HepG2 (cell line): Measurements from ENCODE around the gene ZFAND3. TPM values are rescaled to one million over a fixed set of nuclear protein-coding genes. Genes with fewer than 3 reads are reported as not detected.

Experiments used
- ATAC-seq: fragments of 200-7000 bp; cut with Tn5 transposase; 3 replicates; pipeline ENCODE4 v1.9.1; 2020; ENCODE audit warnings: mild to moderate bottlenecking, moderate library complexity
- BruUV-seq: library from RNA; stranded (reverse); fragments of 400-500 nt; replicated peaks from 2 replicates; lab custom pipeline; 2021; lab: Mats Ljungman, UMichigan
- CTCF ChIA-PET: fragments of 300-600 bp; formaldehyde crosslinking; extraction: SDS; loops from one replicate; lab custom pipeline; 2021; ENCODE audit warnings: low total read pairs, inconsistent platforms, low intra/inter-chr PET ratio; lab: Yijun Ruan, JAX
- POLR2A ChIA-PET: fragments of 350-600 bp; sonication (Branson Sonifier 250); formaldehyde crosslinking; loops from one replicate; lab custom pipeline; 2020; ENCODE audit warnings: antibody characterized with exemption, inconsistent platforms; lab: Yijun Ruan, JAX
- DNase-seq: peaks from one replicate; pipeline ENCODE4 v3.0.0-alpha.2; 2015; ENCODE audit warnings: low spot score
- FAIRE-seq: peaks from 3 replicates; lab custom pipeline; 2011; peaks lifted over from hg19 to GRCh38; lab: Jason Lieb, UNC
- H2AFZ ChIP-seq: one replicate; pipeline ENCODE4 v1.6.1; 2011; ENCODE audit warnings: low read length, inconsistent platforms
- H3K27ac ChIP-seq: fragments of 300-600 bp; 3 replicates; pipeline ENCODE4 v1.8.0; 2011; ENCODE audit warnings: mixed run types, mild to moderate bottlenecking, mixed read lengths, low read length, inconsistent platforms; ENCODE audit not compliant: insufficient read depth; ENCODE audit errors: extremely low read length
- H3K27me3 ChIP-seq, 2 experiments: fragments of 200-600 bp in 1 of 2; 2 replicates in 1 of 2; 3 replicates in 1 of 2; pipeline versions ENCODE4 v1.6.0 to v1.8.0; 2011; ENCODE audit warnings: low read length in 2 of 2, mild to moderate bottlenecking in 2 of 2, moderate library complexity in 2 of 2, inconsistent platforms in 1 of 2; ENCODE audit not compliant: insufficient read depth in 2 of 2, control insufficient read depth in 1 of 2
- H3K36me3 ChIP-seq, 2 experiments: fragments of 200-600 bp in 1 of 2; replicated peaks in 1 of 2; 2 replicates in 1 of 2; 3 replicates in 1 of 2; pipeline versions ENCODE4 v1.5.1 to v1.8.0; 2011; ENCODE audit warnings: low read length in 2 of 2, inconsistent platforms in 1 of 2; ENCODE audit not compliant: insufficient read depth in 2 of 2, control insufficient read depth in 1 of 2
- H3K4me1 ChIP-seq: 2 replicates; pipeline ENCODE4 v1.5.1; 2012; ENCODE audit warnings: low read length, inconsistent platforms; ENCODE audit not compliant: insufficient read depth
- H3K4me2 ChIP-seq: 2 replicates; pipeline ENCODE4 v1.6.0; 2011; ENCODE audit warnings: low read depth, low read length, inconsistent platforms
- H3K4me3 ChIP-seq, 3 experiments: fragments of 200-600 bp in 1 of 3; sonication (generic), shearing (Covaris generic) in 1 of 3; replicated peaks in 1 of 3; 2 replicates each; pipeline ENCODE4 v1.5.1; 2011 to 2016; ENCODE audit warnings: low read length in 3 of 3, inconsistent platforms in 2 of 3, low read depth in 2 of 3, mild to moderate bottlenecking in 2 of 3, control low read depth in 1 of 3, mixed read lengths in 1 of 3; ENCODE audit not compliant: insufficient read depth in 1 of 3
- H3K79me2 ChIP-seq: one replicate; pipeline ENCODE4 v1.6.1; 2011; ENCODE audit warnings: low read length, inconsistent platforms; ENCODE audit not compliant: insufficient read depth
- H3K9ac ChIP-seq: 2 replicates; pipeline ENCODE4 v1.6.0; 2011; ENCODE audit warnings: mild to moderate bottlenecking, low read depth, low read length, inconsistent platforms; ENCODE audit not compliant: insufficient read depth
- H3K9me3 ChIP-seq: 2 replicates; pipeline ENCODE4 v1.5.1; 2012; ENCODE audit warnings: mild to moderate bottlenecking, low read length
- H4K20me1 ChIP-seq: 2 replicates; pipeline ENCODE4 v1.6.0; 2011; ENCODE audit warnings: inconsistent platforms, mild to moderate bottlenecking, low read length, moderate library complexity; ENCODE audit not compliant: insufficient read depth
- KDM1A ChIP-seq: IDR thresholded peaks from 2 replicates; pipeline ENCODE4 v1.6.1; 2016; ENCODE audit warnings: missing compliant biosample characterization
- MED1 ChIP-seq: sonication (generic); formaldehyde crosslinking; IDR thresholded peaks from 2 replicates; pipeline ENCODE4 v1.4.0; 2020; ENCODE audit warnings: missing genetic modification reagents
- MLXIP ChIP-seq: sonication (generic); formaldehyde crosslinking; IDR thresholded peaks from 2 replicates; pipeline ENCODE4 v1.9.0; 2021; ENCODE audit warnings: missing genetic modification reagents, borderline replicate concordance
- PHF8 ChIP-seq: sonication (generic); formaldehyde crosslinking; IDR thresholded peaks from 2 replicates; pipeline ENCODE4 v1.5.0; 2020; ENCODE audit warnings: missing genetic modification reagents
- SETDB1 ChIP-seq: sonication (generic); formaldehyde crosslinking; IDR thresholded peaks from 2 replicates; pipeline ENCODE4 v1.5.1; 2020; ENCODE audit warnings: missing genetic modification reagents, mild to moderate bottlenecking, borderline replicate concordance
- SMC3 ChIP-seq: IDR thresholded peaks from 2 replicates; pipeline ENCODE4 v1.6.1; 2011; ENCODE audit warnings: low read length, improper control_type of control experiment
- SOX6 ChIP-seq, 2 experiments: fragments of 450-650 bp in 1 of 2; sonication (generic) in 1 of 2; formaldehyde crosslinking in 1 of 2; IDR thresholded peaks; 2 replicates each; pipeline versions ENCODE4 v1.4.0 to v1.6.1; 2017 to 2020; ENCODE audit warnings: antibody characterized with exemption in 1 of 2, mild to moderate bottlenecking in 1 of 2, missing genetic modification reagents in 1 of 2
- SRSF9 ChIP-seq: fragments of 200-400 bp; formaldehyde crosslinking; IDR thresholded peaks from 2 replicates; pipeline ENCODE4 v1.6.1; 2018; ENCODE audit warnings: borderline replicate concordance, mild to moderate bottlenecking, low read depth, low read length; ENCODE audit not compliant: insufficient read depth, poor library complexity, severe bottlenecking
- ZBTB3 ChIP-seq: sonication (generic); formaldehyde crosslinking; IDR thresholded peaks from 2 replicates; pipeline ENCODE4 v1.4.0; 2020; ENCODE audit warnings: low read depth, mild to moderate bottlenecking, moderate library complexity, missing genetic modification reagents, borderline replicate concordance
- ZBTB37 ChIP-seq: sonication (generic); formaldehyde crosslinking; IDR thresholded peaks from 2 replicates; pipeline ENCODE4 v1.4.0; 2020; ENCODE audit warnings: mild to moderate bottlenecking, missing genetic modification reagents
- ZFX ChIP-seq: sonication (generic); formaldehyde crosslinking; IDR thresholded peaks from 2 replicates; pipeline ENCODE4 v1.4.0; 2020; ENCODE audit warnings: mild to moderate bottlenecking, low read depth, missing genetic modification reagents, moderate library complexity
- ZMYM2 ChIP-seq: sonication (generic); formaldehyde crosslinking; IDR thresholded peaks from 2 replicates; pipeline ENCODE4 v1.8.0; 2022; ENCODE audit warnings: mild to moderate bottlenecking, missing genetic modification reagents
- ZNF431 ChIP-seq: sonication (generic); formaldehyde crosslinking; IDR thresholded peaks from 2 replicates; pipeline ENCODE4 v1.9.0; 2022; ENCODE audit warnings: missing genetic modification reagents, low read depth, mild to moderate bottlenecking, borderline replicate concordance
- ZNF460 ChIP-seq: sonication (generic); formaldehyde crosslinking; IDR thresholded peaks from 2 replicates; pipeline ENCODE4 v1.5.1; 2020; ENCODE audit warnings: missing genetic modification reagents, mild to moderate bottlenecking, borderline replicate concordance
- ZNF678 ChIP-seq: sonication (generic); formaldehyde crosslinking; IDR thresholded peaks from 2 replicates; pipeline ENCODE4 v1.4.0; 2020; ENCODE audit warnings: mild to moderate bottlenecking, missing genetic modification reagents
- ZNF883 ChIP-seq: sonication (generic); formaldehyde crosslinking; IDR thresholded peaks from 2 replicates; pipeline ENCODE4 v1.5.1; 2020; ENCODE audit warnings: mild to moderate bottlenecking, missing genetic modification reagents; ENCODE audit errors: not compliant biosample characterization
- WGBS: methylation state at CpG from one replicate; pipeline ENCODE4 v1.1.6; 2017; ENCODE audit warnings: low lambda C conversion rate; 5-methylcytosine and 5-hydroxymethylcytosine counted together
- in situ Hi-C: cut with HindIII; loops from 2 replicates; pipeline ENCODE4 v1.10.0; 2017; ENCODE audit warnings: low pct_unique_long_range_greater_than_20kb; ENCODE audit not compliant: extremely low pct_ligation_motif_present
- intact Hi-C: fragments of 100-400 bp; cut with micrococcal nuclease; formaldehyde crosslinking; loops from one replicate; pipeline ENCODE4 v1.10.0; 2022; ENCODE audit not compliant: unreplicated experiment
- polyA plus RNA-seq, 8 experiments: library from polyadenylated mRNA; depleted of rRNA in 3 of 8; stranded (reverse) in 7 of 8; unstranded in 1 of 8; fragments of >200 nt; fragmentation: Illumina TruSeq in 4 of 8; extraction: Trizol in 4 of 8; gene quantifications; 2 replicates each; pipeline versions ENCODE4 v1.2.1 to v1.2.3, GENCODE V29; 2011 to 2016; ENCODE audit warnings: low read depth in 4 of 8, missing spikeins in 1 of 8, mixed read lengths in 1 of 8; ENCODE audit not compliant: insufficient read depth in 1 of 8
- total RNA-seq, 5 experiments: library from RNA; depleted of rRNA; stranded (reverse); fragments of >200 nt; fragmentation: Illumina TruSeq; extraction: Trizol; gene quantifications; 2 replicates each; pipeline ENCODE4 v1.2.3, GENCODE V29; 2016; ENCODE audit warnings: low read depth in 1 of 5

Gene ZFAND3
- total and polyA plus RNA-seq, 2 of the 13 experiments (the other 11 are each of a cell fraction or from before 2014, with no cell fraction given): 16.4 to 17.1 TPM

GRCh38 chr6:38080889-38081288 lies 261.4 kb downstream of the ZFAND3 start:
- no peak overlapping the region for H3K27ac ChIP-seq
- no peak overlapping the region for H3K9ac ChIP-seq
- TF ChIP-seq ZMYM2 (no peak), ZBTB3 (CRISPR knock-in tag) (no peak), SETDB1 (CRISPR knock-in tag) (no peak), SRSF9 (no peak), MLXIP (CRISPR knock-in tag) (no peak), ZBTB37 (CRISPR knock-in tag) (no peak), ZNF460 (CRISPR knock-in tag) (no peak), MED1 (CRISPR knock-in tag) (no peak), ZNF883 (CRISPR knock-in tag) (no peak), ZNF678 (CRISPR knock-in tag) (no peak), ZFX (CRISPR knock-in tag) (no peak), PHF8 (CRISPR knock-in tag) (no peak), SOX6 (IDR thresholded peaks at IDR 0.05) (no peak), SOX6 (CRISPR knock-in tag; IDR thresholded peaks at IDR 0.05) (no peak), SMC3 (no peak), ZNF431 (no peak), KDM1A (CRISPR knock-in tag) (no peak)
- H2AFZ ChIP-seq: no peak overlapping the region
- ATAC-seq (no peak), DNase-seq (peak; percentile 5), FAIRE-seq (no peak)
- no peaks in the 10 kb centered on the region for H3K9me3 ChIP-seq
- no peaks in the 10 kb centered on the region for H4K20me1 ChIP-seq
- CTCF ChIA-PET: no interaction called here
- 95% methylated on average over 2 of the region's 2 CpGs for WGBS
- no peaks in the 10 kb centered on the region for H3K79me2 ChIP-seq
- intact Hi-C loops (no loop called here), in situ Hi-C loops (no loop called here)
- H3K4me1 ChIP-seq: peaks cover 25% of the 10 kb centered on the region
- POLR2A ChIA-PET: no interaction called here
- no peak overlapping the region for H3K4me3 ChIP-seq
- no peak overlapping the region for H3K4me2 ChIP-seq
- H3K36me3 ChIP-seq: peaks cover 2 to 7% of the 10 kb centered on the region in 2 experiments; a peak in 3 of 5 replicates
- H3K27me3 ChIP-seq: no peaks in the 10 kb centered on the region
- no TSS peak for BruUV-seq
